HG02852 (cell line): ENCODE results near the gene LRRC56.

Source experiments
- ATAC-seq: cut with Tn5 transposase; IDR thresholded peaks from one replicate; pipeline ENCODE4 v1.9.1; 2021; ENCODE audit warnings: mild to moderate bottlenecking, moderate library complexity; ENCODE audit not compliant: unreplicated experiment

The LRRC56 gene

GRCh38 chr11:557328-558132, 20.2 kb downstream of the LRRC56 start:
- no peak for ATAC-seq

- ATAC-seq: no peak
Measured at GRCh38 chr11:558503-558902, 21.2 kb downstream of the LRRC56 start.

GRCh38 chr11:559020-559620, 21.8 kb downstream of the LRRC56 start:
- ATAC-seq: no peak

- ATAC-seq: no peak
Measured at GRCh38 chr11:559712-560304, 22.5 kb downstream of the LRRC56 start.

GRCh38 chr11:560305-561147, 23.2 kb downstream of the LRRC56 start, which contains the start of the genes LMNTD2 and RASSF7:
Gene LMNTD2, minus strand, starts transcription at chr11:560738. Its CDS starts 22 bp downstream, at chr11:560716.
Gene RASSF7, plus strand, starts transcription at chr11:560970. Its CDS starts 799 bp downstream, at chr11:561769.
- ATAC-seq: peak; percentile 74

GRCh38 chr11:561148-562003, 24.0 kb downstream of the LRRC56 start:
- peak; percentile 28 for ATAC-seq

GRCh38 chr11:562046-562645, 24.8 kb downstream of the LRRC56 start:
- no peak for ATAC-seq

- no peak for ATAC-seq
Measured at GRCh38 chr11:563066-563811, 25.9 kb downstream of the LRRC56 start.

GRCh38 chr11:563812-564578, 26.7 kb downstream of the LRRC56 start:
- ATAC-seq: no peak

- no peak for ATAC-seq
Measured at GRCh38 chr11:565921-566509, 28.7 kb downstream of the LRRC56 start.

GRCh38 chr11:567011-567628, 29.8 kb downstream of the LRRC56 start:
- no peak for ATAC-seq

- ATAC-seq: no peak
Measured at GRCh38 chr11:567629-568292, 30.4 kb downstream of the LRRC56 start.

GRCh38 chr11:568306-569157, 31.2 kb downstream of the LRRC56 start:
- ATAC-seq: peak; percentile 82

GRCh38 chr11:569158-569885, 32.0 kb downstream of the LRRC56 start:
- no peak for ATAC-seq

- no peak for ATAC-seq
Measured at GRCh38 chr11:571802-572185, 34.5 kb downstream of the LRRC56 start.
